Myocyte (in vitro differentiated cells): Measurements from ENCODE around the gene CHPF. TPM values are rescaled to one million over a fixed set of nuclear protein-coding genes. Genes with fewer than 3 reads are reported as not detected.

Source experiments
- DNase-seq: peaks from one replicate; pipeline ENCODE4 v3.0.0-alpha.2; 2012; ENCODE audit warnings: low read depth
- total RNA-seq: library from RNA; depleted of rRNA; stranded (reverse); fragments of >200 nt; gene quantifications from 2 replicates; pipeline ENCODE4 v1.2.3, GENCODE V29; 2014

The CHPF gene
- total RNA-seq, 1 donor from 2014 or later: 388 TPM

DNA sequence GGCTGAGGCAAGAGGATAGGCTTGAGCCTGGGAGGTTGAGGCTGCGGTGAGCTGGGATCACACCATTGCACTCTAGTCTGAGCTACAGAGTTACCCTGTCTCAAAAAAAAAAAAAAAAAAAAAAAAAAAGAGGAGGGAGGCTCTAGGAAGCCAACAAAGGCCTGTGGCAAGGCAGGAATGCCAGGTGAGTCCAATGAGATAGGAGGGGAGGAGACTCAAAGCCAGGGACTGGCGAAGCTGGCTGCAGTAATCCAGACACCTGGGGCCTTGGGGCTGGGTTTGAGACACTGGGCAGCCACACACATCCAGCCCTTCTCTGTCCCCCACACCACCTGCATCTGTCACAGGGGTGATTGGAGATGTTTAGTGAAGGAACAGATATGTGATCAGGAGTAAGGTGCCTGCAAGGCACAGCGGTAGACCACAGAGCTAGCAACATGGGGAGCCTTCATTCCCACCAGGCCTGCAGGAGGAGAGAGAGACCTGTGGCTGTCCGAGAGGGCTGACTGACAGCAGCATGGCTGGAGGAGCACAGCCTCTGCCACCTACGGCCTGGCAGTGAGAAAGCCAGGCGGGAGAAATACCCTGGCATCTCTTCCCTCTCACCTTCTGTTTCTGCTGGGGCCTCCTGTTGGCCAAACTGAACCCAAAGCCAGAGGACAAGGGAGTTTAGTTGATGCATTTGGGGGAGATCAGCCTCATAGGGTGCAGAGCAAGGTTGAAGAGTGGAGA, 9.5 kb downstream of the CHPF start:
- no peak for DNase-seq

DNA sequence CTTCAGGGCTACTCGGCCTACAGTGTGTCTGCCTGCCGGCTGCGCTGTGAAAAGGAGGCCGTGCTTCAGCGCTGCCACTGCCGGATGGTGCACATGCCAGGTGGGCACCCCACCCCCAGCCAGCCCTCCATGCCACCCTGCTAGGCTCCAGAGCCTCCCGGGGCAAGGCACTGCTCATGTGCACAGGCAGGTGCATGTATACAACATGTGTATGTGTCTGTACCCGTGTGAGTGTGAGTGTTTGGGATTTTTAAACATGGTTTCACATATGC, 11.3 kb downstream of the CHPF start:
- DNase-seq: no peak

DNA sequence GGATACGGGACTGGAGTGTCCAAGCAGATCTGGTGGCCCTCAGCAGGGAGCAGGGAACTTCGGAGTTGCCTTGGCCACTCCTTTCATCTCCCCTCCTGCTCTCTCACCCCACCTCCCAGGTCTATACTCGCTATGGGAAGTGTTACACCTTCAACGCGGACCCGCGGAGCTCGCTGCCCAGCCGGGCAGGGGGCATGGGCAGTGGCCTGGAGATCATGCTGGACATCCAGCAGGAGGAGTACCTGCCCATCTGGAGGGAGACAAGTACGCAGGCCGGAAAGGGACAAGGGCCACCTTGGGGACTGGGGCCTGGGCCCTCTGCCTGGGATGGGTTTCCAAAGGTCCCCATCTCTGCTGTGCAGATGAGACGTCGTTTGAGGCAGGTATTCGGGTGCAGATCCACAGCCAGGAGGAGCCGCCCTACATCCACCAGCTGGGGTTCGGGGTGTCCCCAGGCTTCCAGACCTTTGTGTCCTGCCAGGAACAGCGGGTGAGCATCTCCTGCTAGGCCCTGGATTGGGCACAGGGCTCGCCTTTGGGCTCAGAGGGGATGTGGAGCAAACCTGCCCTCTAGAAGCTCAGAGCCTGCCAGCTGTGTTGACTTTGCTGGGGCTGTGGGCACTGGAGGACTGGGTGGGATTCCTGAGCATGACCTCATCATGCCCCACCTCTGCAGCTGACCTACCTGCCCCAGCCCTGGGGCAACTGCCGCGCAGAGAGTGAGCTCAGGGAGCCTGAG, 11.8 kb downstream of the CHPF start:
- DNase-seq: no peak

DNA sequence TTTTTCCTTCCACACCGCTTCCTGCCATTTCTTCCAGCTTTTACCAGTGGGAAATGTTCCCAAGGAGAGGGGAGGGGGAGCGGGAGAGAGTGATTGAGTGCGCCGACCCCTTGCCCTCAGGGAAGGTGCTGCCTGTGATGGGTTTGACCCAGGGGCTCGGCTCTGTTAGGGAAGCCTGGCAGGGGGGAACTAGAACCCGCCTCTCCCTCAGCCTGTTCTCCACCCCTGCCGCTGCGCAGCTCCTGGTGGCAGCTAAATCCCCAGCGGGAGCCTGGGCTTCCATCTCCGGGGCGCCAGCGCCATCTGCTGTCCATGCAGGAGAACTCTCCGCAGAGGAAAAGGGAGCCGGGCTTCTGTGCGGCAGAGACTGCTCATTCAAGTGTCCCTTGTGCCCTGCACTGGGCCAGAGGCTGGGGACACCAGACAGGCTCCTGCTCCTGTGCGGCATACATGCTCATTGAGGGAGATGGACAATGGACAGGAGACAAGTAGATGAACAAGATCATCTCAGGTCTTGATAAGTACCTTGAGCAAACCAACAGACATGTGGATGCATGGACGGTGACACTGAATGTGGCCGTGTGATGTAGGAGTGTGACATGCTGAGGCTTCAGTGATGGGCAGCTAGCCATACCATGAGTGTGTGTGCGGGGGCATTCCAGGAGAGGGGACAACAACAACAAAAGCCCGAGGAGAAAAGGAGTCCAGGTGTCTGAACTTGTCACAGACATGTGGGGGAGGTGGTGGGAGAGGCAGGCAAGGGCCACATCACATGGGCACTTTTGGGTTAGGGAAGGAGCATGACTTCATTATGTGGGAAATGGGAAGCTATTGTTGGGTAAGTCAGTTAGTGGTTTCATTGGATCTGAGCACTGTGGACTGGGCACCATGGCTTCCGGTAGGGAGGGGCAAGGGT, 13.3 kb downstream of the CHPF start:
- peak; percentile 84 for DNase-seq

DNA sequence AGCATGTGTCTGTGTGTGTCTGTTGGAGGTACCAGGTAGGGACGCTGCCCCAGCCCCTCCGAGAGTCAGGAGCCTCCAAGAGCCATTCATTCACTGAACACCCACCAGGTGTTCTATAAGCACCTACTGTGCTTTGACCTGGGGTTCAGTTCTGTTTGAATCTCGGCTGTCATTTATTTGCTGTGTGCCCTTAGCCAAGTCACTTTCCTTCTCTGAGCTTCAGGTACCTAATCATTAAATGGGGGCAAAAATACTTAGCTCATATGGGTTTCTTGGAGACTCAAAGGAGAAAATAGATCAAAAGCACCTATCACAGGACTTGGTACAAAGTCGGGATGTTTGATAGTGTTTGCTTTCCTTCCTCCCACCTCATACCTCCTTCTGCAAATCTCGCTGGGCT, 16.1 kb downstream of the CHPF start:
- no peak for DNase-seq

DNA sequence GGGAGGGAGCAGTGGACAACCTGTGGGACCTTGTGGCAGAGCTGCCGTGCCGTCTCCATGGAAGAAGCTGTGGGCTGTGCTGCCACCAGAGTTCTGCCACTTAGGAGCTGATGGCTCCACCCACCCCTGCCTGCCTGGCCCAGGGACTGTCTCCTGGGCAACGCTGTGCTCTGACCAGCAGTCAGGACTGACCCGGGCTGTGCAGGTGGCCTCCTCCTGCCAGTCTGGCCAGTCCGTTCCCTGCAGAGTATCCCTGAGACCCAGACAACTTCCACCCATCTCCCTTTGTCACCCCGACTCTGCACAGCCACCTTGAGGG, 16.6 kb downstream of the CHPF start:
- DNase-seq: peak; percentile 62

DNA sequence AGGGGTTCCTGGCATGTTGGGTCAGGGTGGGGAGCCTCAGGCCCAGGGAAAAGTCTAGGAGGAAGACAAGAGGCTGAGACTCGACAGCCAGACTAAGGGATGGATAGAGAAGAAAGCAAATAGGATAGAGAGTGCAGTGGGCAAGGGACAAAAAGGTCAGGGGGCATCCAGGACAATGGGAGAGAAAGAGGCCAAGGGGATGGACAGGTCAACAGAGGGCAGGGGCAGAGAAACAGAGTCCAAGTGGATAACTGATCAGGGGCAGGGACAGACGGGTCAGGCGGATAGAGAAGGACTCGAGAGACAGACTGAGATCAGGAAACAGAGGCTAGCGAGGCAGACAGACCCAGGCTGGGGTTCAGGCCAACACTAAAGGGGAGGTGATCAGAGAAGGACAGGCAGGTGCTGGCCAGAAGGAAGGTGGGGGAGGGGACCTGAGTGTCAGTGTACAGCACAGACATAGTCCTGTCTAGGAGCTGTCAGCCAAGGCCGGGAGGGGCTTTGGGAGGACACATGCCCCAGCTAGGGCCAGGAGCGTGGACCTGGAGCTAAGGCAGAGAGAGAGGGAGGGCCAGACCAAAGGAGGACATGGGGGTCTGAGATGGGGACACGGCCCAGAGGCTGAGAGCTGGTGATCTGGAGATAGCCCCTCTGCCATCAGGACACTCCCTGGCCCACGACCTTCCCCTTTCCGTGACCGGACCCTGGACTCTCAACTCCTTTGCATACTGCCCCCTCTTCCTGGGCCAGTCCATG, 17.1 kb downstream of the CHPF start:
- peak; percentile 7 for DNase-seq

DNA sequence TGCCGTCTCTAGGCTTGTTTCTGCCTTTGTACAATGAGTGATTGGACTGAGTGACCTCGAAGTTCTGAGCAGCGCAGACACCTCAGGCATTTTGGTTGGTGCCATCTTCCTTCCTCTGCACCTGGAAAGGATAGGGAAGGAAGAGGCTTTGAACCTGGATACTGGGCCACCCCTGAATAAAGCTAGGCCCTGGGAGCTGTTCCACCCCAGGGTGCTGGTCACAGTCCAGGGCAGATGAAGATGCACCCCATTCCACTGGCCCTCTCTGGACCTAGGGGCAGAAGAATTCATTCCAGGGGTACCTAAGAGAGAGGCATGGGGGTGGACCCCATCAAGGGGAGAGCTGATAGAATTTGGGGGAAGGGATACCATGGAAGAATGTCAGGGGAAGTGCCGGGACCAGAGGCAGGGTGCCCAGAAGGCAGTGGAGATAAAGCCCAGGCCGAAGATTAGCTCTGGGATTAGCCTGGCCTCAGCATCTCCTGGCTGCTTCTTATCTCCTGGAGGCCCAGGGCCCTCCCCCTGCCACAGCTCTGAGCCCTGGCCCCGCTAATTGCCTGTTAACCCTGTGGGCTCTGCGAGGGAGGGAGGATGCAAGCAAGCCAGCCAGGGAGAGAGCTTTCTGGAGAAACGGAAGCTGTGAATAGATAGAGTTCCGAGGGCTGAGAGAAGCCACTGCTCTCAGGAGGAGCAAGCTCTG, 17.9 kb downstream of the CHPF start:
- DNase-seq: no peak

DNA sequence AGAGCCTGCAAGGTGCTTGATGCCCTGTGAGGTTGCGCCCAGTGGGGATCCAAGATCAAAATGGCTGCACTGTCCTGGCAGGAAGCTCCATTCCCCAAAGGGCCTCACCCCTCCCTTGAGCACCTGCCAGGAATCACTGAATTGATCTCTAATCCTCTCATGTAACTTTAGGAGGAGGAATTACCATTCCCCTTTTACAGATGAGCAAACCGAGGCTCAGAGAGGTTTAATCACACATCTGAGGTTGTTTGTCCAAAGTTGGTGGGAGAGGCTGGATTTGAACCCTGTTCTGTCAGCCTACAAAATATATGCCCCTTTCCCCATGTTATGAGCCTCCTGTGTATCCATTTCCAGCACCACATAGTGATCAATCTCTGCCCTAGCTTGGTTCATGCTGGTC, 18.8 kb downstream of the CHPF start:
- DNase-seq: no peak

DNA sequence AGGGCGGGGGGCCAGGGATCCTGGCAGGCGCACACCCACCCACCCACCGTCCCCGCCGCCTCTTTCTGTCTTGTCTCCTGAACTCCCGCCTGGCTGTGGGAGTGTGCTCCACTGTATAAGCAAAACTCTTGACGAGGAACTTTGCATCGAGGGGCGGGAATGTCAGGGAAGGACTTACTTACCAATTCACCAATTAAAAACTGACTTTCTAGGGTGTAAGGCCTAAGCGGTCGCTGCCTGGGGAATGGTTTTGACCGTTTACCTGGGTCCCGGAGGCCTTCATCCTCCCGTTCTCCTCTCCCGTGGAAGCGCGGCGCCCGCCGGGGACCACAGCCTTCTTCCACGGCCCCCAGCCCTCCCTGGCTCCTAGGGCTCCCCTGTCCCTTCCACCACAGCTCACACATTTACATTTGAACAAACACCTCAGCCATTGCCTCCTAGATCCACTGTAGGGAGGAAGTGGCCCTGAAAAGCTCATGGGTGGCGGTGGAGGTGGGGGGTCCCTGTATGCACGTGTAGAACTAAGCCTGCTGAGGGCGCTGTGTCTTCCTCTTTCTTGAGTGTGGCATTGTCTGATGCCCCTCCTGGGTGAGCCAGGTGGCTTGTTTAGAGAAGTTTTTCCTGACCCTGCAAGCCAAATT, 20.5 kb downstream of the CHPF start:
- no peak for DNase-seq

DNA sequence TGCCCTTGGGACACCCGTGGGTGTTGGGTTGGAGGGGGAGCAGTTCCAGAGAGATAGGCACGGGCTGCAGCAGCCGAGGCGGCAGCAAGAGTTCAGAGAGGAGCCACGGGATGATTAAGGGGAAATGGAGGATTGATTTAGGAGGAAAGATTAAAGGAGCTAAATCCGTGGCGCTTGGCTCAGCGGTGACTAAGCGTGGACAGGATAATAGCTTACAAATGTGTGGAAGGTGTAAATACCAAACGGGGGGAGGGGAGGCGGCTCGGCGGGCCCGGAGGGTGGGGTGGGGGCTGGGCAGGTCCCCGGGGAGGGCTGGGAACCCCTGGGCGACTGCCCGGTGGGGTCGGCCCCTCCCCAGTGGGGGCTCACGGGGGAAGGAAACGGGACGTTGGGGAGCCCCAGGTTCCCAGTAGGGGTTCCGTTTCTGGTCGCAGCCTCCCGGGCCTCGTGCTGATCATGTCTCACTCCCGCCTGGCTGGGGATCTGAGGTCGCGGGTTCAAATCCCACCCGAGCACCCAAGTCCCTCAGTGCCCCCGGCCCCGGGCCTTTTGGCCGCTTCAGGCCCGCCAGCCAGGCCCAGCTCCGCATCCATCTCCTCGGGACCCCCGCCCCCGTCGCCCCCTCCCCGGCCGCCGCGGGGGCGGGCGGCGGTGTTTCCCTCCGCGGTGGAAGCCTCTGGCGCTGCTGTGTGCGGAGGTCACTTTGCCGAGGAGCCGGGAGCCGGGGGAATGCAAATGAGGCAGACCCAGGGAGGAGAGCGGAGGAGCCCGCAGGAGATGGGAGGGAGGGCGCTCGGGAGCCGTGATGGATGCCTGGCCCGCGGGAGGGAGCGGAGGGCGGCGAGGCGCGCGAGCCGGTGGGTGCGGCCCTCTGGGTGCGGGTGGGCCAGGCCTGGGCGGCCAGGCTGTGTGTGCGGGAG, 21.2 kb downstream of the CHPF start:
- peak; percentile 31 for DNase-seq

DNA sequence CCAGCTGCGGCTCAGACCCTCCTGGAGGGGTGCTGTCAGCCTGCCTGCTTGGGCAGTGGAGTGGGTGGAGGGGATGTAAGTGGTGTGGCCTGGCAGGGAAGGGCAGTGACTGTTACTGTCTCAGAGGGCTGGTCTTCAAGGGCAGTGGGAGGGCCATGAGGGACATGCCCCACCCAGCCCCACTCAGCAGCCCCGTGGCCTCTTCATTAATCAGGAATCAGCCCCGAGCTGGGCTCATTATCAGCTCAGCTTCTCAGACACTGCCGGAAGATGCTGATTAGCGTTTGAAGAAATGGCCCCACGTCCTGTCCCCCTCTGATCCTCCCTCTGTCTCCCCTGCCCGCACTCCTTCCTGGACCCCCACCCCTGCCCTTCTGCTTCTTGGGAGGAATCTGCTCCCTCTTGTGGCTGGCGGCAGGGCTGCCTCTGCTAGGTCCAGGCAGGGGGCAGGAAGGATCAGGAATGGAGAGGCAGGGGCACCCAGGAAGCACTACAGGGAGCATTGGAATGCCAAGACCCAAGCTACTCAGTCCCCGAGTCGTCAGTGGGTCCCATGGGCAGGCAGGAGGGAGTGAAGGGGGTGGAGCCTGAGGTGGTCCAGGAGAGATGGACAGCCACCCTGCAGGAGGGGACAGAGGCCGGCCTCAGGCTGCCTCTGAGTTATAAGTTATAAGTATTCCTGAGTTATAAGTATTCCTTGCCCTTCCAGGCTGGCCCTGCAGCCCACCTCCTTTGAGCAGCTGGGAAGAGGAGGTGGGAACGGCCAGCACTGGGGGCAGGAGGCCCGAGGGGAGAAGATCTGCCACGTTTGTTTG, 22.3 kb downstream of the CHPF start:
- peak; percentile 60 for DNase-seq

DNA sequence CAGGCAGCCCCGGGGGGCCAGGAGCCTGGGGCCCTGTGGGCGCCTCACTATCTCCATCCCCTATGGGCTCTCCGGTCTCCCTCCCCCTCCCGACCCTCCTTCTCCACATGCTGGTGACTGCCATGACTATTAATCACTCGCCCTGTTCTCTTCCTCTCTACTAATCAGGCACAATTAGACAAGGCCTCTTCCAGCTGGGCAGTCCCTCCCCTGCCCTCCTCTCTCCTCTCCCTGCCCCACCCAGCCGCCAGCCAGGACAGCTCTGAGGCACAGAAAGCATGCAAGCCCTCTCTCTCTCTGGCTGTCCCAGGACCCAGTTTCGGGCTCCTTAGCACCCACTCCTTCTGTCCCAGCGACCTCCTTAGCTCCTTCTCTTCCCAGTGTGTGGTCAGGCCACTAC, 23.5 kb downstream of the CHPF start:
- no peak for DNase-seq

DNA sequence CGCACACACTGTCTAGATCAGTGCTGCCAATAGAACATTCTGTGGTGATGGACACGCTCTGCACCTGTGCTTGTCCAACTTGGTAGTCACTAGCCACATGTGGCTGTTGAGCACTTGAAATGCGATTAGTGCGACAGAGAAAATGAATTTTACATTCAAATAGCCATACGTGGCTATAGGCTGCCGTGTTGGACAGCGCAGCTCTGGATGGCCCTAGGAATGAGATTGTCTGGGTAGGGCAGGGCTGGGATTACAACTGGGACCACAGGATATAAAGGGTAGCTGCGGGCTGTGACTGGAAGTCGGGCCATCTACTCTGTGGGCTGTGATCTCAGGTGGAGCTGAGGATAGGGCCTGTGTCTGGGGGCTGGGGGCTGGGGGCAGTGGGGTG, 24.1 kb downstream of the CHPF start:
- no peak for DNase-seq

DNA sequence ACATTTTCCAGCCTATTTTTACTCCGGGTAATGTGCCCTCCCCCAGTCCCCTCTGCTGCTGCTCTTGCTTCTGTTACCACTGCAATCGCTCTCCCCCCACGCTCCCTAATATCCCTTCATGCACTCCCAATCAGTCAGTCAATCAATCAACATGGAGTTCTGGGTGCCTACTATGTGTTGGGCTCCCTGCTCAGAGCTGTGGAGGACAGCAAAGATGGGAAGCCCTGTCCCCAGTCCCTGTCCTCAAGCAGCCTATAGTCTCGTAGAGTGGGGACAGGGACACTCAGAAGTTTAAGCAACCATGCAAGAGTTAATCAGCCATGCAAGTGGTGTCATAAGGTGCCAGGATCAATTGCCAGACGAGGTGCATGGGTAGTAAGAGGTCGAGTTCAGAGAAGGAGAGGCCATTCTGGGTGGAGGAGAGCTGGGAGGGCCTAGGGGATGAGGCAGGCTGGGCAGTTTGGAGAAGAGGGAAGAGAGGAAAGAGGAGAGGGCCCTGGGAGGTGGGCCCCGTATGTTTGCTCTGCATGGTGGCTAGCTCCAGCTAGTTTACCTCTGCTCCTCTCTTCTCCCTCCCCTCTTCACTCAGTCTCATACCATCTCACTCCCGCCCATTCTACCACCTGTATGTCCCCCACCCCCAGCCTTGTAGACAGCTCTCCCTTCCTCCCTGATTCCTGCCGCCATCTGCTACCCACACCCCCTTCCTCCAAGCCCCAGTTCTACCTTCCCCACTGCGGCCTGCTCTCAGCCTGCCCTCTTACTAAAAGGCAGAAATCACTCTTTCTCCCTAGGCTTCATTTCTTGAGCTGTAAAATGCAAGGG, 25.4 kb downstream of the CHPF start:
- DNase-seq: no peak

DNA sequence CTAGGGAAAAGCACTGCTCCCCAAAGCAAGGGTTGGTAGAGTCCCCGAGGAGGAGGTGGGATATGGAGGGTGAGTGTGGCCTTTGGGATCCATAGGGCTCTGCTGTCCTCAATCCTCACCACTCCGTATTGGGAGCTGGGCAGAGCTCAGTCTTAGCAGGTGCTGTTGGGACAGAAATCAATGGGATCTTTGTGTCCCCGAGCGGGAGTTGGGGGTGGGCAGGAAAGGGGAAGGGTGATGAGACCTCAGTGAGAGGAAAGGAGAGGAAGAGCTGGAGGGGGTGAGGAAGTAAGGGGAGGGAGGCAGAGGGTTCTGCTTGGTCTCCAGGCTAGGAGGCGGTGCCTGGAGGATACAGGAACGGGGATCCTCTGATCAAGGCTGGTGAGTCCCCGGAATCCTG, 26.7 kb downstream of the CHPF start:
- DNase-seq: no peak

DNA sequence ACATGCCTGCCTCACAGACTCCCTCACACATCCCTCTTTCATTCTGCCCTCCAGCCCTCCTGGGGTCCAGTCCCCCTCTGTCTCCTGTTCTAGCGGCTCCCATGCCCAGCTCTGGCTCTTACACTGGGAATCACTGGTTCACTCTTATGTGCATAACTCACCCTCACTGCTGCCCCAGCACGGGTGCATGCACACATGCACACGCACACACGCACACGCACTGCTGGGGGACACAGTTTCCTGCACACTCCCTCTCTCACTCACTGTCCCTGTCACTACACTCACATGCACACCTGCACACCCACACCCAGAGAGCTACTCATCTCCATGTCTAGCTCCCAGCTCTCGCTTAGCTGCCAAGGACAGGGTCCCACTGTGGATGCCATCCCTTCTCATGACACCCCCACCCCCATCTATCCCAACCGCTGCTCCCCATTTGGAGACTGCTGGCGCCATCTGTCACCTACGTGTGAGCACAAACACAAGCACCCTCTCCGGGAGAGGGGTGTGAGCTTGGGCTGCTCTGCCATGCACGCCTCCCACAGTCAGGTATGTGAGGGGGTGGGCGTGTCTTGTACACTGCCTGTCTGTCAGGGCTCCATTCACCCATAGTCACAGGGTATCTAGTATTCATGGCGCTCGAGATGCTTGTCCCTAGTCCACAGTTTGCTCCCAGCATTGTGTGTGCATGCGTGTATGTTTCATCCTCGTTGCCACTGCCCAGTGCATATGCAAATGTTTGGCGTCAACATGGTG, 27.6 kb downstream of the CHPF start:
- no peak for DNase-seq
